Activated CD4-positive, alpha-beta T cell treated with anti-CD3 and anti-CD28 coated beads, Interleukin-2, amount 50 U/mL, for 24 hours (primary cell): Measurements from ENCODE around the gene CGN.

Experiments used
- DNase-seq, 2 donors: peaks; one replicate each; pipeline ENCODE4 v3.0.0-alpha.2; 2020; ENCODE audit warnings: low read depth in 1 of 2, low spot score in 1 of 2

Gene CGN, protein sequence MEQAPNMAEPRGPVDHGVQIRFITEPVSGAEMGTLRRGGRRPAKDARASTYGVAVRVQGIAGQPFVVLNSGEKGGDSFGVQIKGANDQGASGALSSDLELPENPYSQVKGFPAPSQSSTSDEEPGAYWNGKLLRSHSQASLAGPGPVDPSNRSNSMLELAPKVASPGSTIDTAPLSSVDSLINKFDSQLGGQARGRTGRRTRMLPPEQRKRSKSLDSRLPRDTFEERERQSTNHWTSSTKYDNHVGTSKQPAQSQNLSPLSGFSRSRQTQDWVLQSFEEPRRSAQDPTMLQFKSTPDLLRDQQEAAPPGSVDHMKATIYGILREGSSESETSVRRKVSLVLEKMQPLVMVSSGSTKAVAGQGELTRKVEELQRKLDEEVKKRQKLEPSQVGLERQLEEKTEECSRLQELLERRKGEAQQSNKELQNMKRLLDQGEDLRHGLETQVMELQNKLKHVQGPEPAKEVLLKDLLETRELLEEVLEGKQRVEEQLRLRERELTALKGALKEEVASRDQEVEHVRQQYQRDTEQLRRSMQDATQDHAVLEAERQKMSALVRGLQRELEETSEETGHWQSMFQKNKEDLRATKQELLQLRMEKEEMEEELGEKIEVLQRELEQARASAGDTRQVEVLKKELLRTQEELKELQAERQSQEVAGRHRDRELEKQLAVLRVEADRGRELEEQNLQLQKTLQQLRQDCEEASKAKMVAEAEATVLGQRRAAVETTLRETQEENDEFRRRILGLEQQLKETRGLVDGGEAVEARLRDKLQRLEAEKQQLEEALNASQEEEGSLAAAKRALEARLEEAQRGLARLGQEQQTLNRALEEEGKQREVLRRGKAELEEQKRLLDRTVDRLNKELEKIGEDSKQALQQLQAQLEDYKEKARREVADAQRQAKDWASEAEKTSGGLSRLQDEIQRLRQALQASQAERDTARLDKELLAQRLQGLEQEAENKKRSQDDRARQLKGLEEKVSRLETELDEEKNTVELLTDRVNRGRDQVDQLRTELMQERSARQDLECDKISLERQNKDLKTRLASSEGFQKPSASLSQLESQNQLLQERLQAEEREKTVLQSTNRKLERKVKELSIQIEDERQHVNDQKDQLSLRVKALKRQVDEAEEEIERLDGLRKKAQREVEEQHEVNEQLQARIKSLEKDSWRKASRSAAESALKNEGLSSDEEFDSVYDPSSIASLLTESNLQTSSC

DNA sequence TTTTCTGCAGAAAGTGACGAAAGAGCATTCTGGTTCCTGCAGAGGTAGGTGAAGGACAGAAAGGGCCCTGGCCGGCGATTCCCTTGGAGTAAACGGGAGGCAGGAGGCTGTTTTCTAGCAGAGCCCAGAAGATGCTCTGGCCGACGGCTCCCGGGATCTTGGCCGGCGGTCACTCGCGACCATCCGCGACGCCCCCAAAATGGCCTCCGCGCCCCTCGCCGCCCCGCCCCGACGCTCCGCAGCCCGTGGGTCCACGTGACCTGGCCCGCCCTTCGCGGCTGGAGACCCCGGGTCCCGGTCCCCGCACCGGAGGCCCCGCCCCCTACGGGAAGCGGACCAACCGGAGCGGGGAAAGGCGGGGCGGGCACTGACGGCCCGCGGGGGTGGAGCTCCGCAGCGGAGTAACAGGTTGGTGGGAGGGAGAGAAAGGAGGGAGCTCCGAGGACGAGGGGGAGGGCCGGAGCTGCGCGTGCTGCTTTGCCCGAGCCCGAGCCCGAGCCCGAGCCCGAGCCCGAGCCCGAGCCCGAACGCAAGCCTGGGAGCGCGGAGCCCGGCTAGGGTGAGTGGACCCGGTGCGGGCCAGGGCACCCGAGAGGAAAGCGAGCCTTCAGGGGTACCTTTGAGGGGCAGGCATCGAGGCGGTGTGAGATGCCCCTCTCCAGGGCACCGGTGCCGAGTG is at the start of gene CGN:
TSS of gene CGN (plus strand) at position 431 of the 679 bp plus-strand sequence. CDS start 7,133 bp downstream, outside the sequence.
- peak; percentile 54 to 72 for DNase-seq

DNA sequence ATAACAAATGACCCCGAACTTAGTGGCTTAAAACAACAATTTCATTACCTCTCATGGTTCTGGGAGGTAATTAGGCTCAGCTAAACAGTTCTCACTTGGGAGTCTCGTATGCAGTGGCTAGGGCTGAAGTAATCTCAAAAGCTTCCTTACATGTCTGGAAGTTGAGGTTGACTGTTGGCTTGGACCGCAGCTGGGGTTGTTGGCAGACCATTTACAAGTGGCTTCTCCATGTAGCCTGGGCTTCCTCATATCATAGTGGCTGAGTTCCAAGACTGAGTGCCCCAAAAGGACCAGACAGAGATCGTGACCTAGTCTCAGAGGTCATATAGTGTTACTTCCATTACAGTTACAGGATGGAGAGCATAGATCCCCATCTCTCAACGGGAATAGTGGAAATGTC is 49.5 kb upstream of the CGN start:
- DNase-seq, result no peak

DNA sequence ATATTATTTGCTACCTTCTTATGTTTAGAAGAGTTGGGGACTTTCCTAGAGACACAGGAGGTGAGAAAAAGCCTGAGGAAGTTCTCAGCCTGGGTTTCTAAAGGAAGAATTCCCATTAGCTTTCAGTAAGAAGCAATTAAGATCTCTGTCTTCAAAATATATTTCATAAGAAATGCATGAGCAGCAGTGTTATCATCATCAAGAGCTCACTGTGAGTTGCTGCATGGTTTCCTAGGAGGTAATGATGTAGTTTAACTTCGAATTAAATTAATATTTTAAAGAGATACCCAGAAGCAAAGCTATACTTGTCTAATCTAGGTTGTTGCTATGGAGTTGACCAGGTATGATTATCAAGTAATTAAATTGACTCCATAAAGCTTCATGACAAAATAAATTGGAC is 46.2 kb upstream of the CGN start:
- no peak for DNase-seq

DNA sequence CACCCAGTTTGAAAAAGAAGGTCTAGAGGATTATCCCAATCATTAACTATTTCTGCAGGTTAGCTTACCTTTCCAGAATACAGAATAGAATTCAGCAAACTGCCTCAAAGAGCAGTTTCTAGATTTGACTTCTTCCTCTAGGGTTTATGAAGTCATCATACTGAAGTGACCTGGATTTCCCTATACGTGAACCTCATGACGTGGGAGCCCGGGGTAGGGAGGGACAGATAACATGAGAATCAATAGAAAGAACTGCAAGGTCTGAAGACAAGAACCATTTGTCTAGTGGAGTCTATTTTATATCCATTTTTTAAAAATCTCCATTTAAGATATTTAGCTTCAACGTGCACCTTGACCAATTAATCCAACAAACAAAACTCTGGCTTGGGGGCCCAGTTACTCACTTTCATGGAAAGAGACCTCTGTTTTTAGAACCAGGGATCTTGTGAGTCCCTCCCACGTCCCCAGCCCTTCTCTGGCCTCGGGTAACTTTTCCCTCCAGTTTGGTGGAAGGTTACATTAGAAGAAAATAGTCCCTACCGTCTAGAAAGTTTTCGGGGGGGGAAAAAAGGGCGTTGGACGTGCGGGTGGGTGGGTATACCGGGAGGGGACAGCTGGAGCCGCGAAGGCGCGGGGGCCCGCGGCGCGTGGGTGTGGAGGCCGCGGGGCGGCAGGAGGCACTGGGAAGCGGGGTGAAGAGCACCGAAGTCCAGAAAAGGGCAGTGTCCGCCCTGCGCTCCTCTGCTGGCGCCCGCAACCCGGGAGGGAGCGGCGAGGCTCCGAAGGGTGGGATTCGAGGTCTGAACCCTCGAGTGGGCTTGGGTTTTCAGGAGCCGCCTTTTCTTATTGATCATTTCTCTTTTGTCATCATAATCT is 38.1 kb upstream of the CGN start:
- peak in 1 of 2 donors; percentile 21 for DNase-seq

DNA sequence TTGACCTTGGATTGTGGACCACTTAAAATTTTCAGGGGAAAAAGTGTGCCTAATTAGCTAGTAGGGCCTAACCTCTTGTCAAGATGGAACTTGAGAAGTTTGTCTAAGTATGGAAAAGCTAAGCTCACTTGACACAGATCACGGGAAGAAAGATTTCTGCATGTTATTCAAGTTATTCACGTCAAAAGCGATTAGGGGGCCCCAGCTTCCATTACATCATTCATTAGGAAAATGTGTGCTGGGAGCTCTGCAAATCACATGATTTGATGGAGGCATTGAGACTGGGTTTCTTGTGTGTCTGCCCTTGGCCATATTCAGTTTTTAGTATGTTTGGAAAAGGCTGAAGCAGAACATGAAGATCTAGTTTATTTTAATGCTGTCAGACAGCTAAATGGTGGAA is 36.4 kb upstream of the CGN start:
- no peak for DNase-seq

DNA sequence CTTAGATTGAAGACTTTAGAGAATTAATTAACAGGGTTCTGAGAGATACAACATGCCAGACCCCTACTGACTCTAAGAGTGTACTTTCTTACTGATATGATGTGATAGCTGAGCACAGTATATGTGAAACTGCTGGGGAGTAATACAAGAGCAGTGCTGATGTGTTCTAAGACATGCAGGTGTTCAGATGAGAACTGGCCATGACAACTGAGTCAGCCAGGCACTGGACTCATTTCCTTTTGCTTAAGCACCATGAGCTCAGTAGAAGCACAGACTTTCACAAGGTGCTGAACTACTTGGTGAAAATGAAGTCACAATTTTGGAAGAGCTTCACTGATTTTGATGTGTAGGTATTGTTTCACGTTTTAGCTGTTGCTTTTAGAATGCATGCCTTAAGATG is 36.0 kb upstream of the CGN start:
- DNase-seq, result no peak

DNA sequence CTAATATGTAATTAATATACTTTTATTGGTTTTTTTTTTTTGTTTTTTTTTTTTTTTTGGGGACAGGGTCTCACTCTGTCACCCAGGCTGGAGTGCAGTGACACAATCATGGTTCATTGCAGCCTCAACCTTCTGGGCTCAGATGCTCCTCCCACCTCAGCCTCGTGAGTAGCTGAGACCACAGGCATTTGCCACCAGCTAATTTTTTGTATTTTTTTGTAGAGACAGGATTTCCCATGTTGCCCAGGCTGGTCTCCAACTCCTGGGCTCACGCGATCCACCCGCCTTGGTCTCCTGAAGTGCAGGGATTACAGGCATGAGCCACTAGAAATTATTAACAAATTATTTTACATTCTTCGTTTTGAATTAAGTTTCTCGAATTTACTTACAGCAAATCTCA is 35.1 kb upstream of the CGN start:
- DNase-seq, result no peak

DNA sequence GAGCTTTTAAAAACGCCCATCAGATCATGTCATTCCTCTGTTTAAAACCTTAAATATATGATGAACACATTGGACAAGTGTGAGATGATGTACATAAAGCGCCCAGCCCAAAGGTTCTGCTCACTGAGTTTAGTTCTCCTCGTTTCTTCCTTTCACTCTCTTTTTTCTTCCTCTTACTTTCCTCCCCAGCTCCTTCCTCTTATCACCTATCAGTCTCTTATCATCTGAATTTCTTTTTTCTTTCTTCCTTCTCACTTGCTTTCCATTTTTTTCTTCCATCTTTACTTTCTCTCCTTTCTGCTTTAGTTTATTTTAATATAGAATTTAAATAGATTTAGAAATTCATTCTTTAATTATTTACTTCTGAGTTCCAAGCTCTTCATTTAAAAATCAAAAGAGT is 34.1 kb upstream of the CGN start:
- no peak for DNase-seq

DNA sequence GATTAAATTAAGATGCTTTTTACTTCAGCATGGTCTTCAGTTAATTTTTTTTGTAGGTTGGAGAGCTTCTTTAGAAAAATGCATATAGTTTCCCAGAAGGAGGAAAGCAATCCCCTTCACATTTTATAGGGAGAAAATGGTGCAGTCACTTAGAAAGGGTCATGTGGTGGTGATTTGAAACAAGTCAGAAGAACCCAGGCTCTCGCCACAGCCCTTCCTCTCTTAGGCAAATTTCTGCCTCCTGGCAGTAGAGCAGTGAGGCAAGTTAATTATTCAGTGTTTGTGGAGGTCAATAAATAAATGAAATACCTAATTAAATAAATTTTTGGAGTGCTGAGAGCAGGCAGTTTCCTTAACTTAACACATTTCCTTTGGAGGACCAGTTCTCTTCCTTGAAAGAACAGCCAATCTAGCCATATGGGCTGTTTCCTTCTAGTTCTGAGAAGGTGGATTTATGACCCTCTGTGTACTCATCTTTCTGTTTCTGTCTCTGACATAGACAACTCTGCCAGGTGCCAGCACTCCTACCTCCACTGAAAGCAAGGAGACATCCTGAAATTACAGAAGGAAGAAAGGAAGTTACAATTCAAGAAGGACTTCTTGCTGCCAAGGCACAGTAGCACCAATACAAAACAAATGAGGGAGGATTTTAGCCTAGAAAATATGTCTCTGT is 32.9 kb upstream of the CGN start:
- DNase-seq, result no peak

DNA sequence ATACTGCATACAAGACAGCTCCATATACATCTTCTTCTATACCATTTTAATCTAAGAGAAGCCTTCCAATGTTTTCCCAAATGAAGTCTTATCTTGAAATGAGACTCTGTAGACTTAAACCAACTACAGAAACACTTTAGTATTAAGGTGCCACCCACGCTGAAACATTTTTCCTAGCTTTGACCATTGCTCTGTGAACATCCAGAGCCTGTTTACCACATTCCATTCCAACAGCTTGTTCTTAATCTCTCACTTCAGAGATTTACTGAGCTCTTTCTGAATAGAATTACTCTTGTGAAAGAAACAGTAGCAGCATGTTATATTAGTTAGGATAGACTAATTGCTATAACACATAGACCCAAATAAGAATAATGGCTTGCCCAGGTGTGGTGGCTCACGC is 32.3 kb upstream of the CGN start:
- DNase-seq, result no peak

DNA sequence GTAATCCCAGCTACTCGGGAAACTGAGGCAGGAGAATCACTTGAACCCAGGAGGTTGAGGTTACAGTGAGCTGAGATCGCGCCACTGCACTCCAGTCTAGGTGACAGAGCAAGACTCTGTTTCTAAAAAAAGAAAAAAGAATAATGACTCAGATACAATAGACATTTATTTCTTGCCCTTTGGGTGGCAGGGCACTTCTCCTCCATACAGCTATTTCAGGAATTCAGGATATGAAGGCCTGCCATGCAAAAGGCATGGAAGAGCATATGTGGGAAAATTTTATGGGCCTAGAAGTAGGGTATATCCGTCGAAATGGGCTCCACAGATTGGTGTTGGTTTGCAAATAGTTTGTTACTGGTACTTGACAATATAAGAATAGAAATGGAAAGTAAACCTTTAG is 31.7 kb upstream of the CGN start:
- DNase-seq, result no peak

DNA sequence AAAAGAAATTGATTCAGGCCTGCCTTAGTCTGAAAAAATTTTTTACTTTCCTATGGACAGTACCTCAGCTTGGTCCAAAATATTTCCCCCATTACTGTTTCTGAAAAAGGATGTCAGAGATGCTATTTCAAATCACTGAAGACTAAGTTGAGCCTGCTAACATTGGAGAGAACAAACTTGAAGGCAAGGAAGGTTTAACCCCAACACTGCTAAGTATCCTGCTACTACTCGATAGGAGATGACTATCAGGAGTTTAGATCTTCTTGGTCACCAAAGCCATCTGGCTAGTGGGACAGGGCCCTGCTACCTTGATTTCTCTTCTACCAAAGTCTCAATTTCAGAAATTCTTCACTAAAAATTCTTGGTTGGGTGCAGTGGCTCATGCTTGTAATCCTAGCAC is 29.2 kb upstream of the CGN start:
- DNase-seq, result no peak

DNA sequence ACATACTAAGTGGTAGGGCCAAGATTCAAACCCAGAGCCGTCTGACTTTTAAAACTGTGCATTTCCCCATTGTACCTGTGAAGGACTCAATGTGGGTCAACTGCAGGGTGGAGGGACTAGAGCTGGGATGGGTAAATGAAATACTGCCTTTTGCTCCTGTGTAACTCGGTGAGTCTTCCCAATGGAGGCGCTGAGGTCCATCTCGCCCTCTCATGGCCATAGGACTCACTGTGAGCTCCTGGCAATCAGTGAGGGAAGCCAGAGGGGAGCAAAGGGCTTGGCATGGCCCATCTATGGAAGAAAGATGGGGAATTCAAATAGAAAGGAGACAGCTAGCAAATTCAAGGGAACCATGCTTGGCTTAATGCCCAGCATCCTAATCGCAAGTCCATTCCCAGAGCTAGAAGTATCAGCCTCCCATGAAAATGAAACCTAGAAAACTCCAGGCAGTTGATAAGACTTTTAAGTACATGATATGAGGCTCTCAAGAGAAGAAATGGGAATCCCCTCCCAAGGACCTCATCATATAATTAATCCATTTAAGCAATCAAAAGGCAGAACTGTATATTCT is 25.4 kb upstream of the CGN start:
- DNase-seq, result no peak

DNA sequence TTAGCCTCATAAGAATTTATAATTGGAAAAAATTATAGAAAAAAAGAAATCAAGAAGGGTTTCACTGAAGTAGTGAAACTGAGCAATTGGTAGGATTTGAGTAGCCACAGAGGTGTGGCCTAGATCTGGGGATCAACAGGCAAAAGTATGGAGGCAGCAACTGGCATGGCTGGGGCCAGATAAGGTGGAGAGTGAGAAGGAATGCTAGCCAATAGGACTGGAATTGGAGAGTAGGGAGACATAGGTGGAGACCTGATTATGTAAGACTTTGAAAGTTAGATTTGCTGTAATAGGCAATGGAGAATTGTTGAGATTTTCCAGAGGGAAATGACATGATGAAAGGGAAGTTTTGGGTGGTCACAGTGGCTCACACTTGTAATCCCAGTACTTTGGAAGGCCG is 24.6 kb upstream of the CGN start:
- DNase-seq, result no peak

DNA sequence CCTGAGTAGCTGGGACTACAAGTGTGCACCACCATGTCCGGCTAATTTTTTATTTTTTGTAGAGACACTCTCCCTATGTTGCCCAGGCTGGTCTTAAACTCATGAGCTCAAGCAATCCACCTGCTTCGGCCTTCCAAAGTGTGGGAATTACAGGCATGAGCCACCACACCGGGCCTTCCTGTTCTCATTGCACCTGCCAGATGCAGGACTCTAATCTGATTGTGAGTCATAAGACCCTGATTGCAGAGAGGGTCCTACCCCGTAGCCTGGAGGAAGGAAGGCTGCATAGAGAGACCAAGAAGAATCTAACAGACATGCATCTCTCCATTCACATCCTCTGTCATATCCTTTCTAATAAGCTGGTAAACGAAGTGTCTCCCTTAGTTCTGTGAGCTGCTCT is 19.5 kb upstream of the CGN start:
- DNase-seq, result no peak

DNA sequence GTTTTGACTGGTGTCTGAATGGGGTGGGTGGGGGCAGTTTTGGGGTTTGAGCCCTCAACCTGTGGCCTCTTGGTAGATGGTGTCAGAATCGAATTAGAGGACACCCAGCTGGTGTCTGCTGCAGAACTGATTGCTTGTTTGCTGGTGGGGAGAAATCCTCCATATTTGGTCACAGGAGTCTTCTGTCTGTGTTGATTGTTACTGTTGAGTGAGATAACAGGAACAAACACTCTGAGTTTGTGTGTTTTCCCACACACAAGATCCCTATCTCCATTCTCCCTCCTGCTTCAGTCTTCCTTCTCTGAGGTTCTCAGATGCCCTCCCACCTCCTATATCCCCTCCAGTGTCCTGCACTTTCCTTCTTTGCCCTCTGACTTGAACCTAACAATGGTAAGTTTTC is 19.1 kb upstream of the CGN start:
- no peak for DNase-seq

DNA sequence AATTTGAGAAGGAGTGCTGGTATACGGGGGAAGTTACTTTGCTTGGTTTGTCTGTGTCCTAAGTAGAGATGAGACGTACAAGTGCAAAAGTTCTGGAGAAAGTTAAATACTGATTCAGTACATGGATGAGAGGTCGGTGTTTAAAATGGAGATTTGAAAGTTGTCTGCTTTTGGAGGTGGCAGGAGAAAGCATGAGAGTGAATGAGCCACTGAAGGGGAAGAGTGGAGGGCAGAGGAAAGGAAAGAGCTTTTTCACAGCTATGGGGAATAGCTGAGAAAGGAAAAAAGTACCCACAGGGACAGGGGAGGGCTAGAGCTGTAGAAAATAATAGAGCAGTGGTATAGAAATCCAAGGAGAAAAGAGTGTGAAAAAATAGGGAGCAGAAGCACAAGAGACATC is 18.1 kb upstream of the CGN start:
- no peak for DNase-seq

DNA sequence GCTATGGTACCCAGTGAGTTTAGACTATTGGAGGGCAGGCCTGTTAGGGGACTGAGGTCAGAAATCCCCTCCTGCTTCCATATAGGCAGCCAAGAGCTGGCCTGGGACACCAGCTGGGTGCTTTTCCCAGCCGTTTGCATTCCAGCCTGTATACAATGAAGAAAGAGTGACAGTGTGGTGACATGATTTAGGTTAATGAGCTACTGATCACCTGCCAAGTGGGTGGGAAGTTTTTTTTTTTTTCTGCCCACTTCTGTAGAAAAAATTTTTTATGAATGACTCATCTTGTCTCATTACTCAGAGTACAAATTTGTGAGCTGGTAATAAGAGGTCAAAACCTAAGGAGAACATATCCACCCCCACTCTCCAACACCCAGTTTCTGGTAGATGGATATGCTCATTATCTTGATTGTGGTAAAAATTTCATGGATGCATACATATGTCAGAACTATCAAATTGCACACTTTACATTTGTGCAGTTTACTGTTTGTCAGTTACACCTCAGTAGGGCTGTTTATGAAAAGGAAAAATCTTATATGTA is 16.4 kb upstream of the CGN start:
- no peak for DNase-seq

DNA sequence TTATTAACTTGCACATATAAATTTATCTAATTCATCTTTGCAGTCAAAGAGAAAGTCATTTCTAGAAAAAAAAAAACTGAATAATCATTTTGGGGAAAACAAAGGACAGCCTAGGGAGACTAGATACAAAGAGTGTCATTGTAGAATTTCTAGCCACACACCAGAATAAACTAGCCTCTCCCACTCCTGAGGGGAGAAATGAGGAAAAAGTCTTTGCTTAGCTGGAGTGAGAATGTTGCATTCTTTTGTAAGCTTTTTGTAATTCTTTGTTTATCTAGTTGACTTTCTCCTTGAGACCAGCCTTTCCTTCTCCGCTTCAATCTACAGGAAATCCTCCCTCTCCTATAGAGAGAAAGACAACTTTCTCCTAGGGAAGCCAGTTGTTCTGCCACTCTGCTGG is 15.9 kb upstream of the CGN start:
- no peak for DNase-seq
